SK-N-SH (cell line): ENCODE results near the gene MAPK12. TPM values are rescaled to one million over a fixed set of nuclear protein-coding genes. Genes with fewer than 3 reads are reported as not detected.

ENCODE experiments used
- CTCF ChIA-PET: fragments of 300-600, 350-600 bp; formaldehyde crosslinking; extraction: SDS; loops from one replicate; lab custom pipeline; 2021; lab: Yijun Ruan, JAX
- POLR2A ChIA-PET: fragments of 350-600 bp; sonication (Branson Sonifier 250); formaldehyde crosslinking; extraction: SDS; loops from one replicate; lab custom pipeline; 2020; ENCODE audit warnings: antibody characterized with exemption, inconsistent platforms; lab: Yijun Ruan, JAX
- DNase-seq: peaks from one replicate; pipeline ENCODE4 v3.0.0; 2012
- H2AFZ ChIP-seq: fragments of 200-600 bp; sonication (generic); 2 replicates; pipeline ENCODE4 v1.8.1; 2016; ENCODE audit warnings: antibody characterized with exemption, mild to moderate bottlenecking, low read depth
- H3F3A ChIP-seq: fragments of 200-600 bp; sonication (generic); replicated peaks from 2 replicates; pipeline ENCODE3; 2016; ENCODE audit warnings: antibody characterized with exemption, mild to moderate bottlenecking; ENCODE audit not compliant: insufficient read depth
- H3K27ac ChIP-seq, 2 experiments: fragments of 200-500 bp in 1 of 2; fragments of 200-600 bp in 1 of 2; sonication (Bioruptor generic) in 1 of 2; sonication (generic), shearing (Covaris generic) in 1 of 2; 2 replicates each; pipeline versions ENCODE4 v1.5.1 to v1.6.1; 2014 to 2016; ENCODE audit warnings: low read depth in 2 of 2, inconsistent platforms in 1 of 2, low read length in 1 of 2, mild to moderate bottlenecking in 1 of 2, mixed read lengths in 1 of 2
- H3K27me3 ChIP-seq: fragments of 200-600 bp; sonication (generic), shearing (Covaris generic); 2 replicates; pipeline ENCODE4 v1.6.1; 2016; ENCODE audit warnings: mixed run types; ENCODE audit not compliant: insufficient read depth
- H3K36me3 ChIP-seq, 2 experiments: fragments of 200-500 bp in 1 of 2; fragments of 200-600 bp in 1 of 2; sonication (Bioruptor generic) in 1 of 2; sonication (generic) in 1 of 2; replicated peaks in 1 of 2; 2 replicates each; pipeline versions ENCODE3 to v1.5.1; 2014 to 2016; ENCODE audit warnings: low read length in 1 of 2, mild to moderate bottlenecking in 1 of 2; ENCODE audit not compliant: insufficient read depth in 2 of 2, control insufficient read depth in 1 of 2
- H3K4me1 ChIP-seq, 2 experiments: fragments of 200-500 bp in 1 of 2; fragments of 200-600 bp in 1 of 2; sonication (Bioruptor generic) in 1 of 2; sonication (generic), shearing (Covaris generic) in 1 of 2; 2 replicates each; pipeline versions ENCODE4 v1.5.1 to v1.6.1; 2014 to 2016; ENCODE audit warnings: low read depth in 1 of 2, low read length in 1 of 2, mixed run types in 1 of 2; ENCODE audit not compliant: insufficient read depth in 2 of 2, control insufficient read depth in 1 of 2
- H3K4me2 ChIP-seq: fragments of 200-600 bp; sonication (generic), shearing (Covaris generic); 2 replicates; pipeline ENCODE4 v1.6.1; 2017; ENCODE audit warnings: mixed run types
- H3K4me3 ChIP-seq, 2 experiments: fragments of 200-500 bp in 1 of 2; fragments of 200-600 bp in 1 of 2; sonication (Bioruptor generic) in 1 of 2; sonication (generic), shearing (Covaris generic) in 1 of 2; 2 replicates each; pipeline versions ENCODE4 v1.5.1 to v1.8.1; 2014 to 2016; ENCODE audit warnings: low read depth in 2 of 2, inconsistent platforms in 1 of 2, low read length in 1 of 2, mild to moderate bottlenecking in 1 of 2, mixed read lengths in 1 of 2, moderate library complexity in 1 of 2
- H3K79me2 ChIP-seq: fragments of 200-600 bp; sonication (generic); 2 replicates; pipeline ENCODE4 v1.8.1; 2017; ENCODE audit warnings: mild to moderate bottlenecking; ENCODE audit not compliant: insufficient read depth
- H3K9ac ChIP-seq: fragments of 200-600 bp; sonication (generic); 2 replicates; pipeline ENCODE4 v1.6.1; 2017; ENCODE audit warnings: mixed run types
- H3K9me2 ChIP-seq: fragments of 200-600 bp; sonication (generic); 2 replicates; pipeline ENCODE4 v1.6.1; 2017; ENCODE audit warnings: mixed run types
- H3K9me3 ChIP-seq: fragments of 200-600 bp; sonication (generic); 2 replicates; pipeline ENCODE4 v1.6.1; 2017; ENCODE audit warnings: mixed run types, mild to moderate bottlenecking, moderate library complexity
- H4K20me1 ChIP-seq: fragments of 200-600 bp; sonication (generic); 2 replicates; pipeline ENCODE4 v1.6.1; 2017; ENCODE audit warnings: mild to moderate bottlenecking, mixed run types; ENCODE audit not compliant: insufficient read depth
- CHD2 ChIP-seq: fragments of 150-350 bp; IDR thresholded peaks from 2 replicates; pipeline ENCODE4 v1.6.1; 2018; ENCODE audit warnings: low read length; ENCODE audit not compliant: partially characterized antibody
- ELF1 ChIP-seq: IDR thresholded peaks from 2 replicates; pipeline ENCODE4 v1.4.0; 2012
- EP300 ChIP-seq, 2 experiments: IDR thresholded peaks; 2 replicates each; pipeline versions ENCODE4 v1.4.0 to v1.6.1; 2012; ENCODE audit warnings: borderline replicate concordance in 1 of 2, low read depth in 1 of 2, low read length in 1 of 2
- FOSL2 ChIP-seq: IDR thresholded peaks from 2 replicates; pipeline ENCODE4 v1.4.0; 2012; ENCODE audit warnings: low read depth, mild to moderate bottlenecking, moderate library complexity, borderline replicate concordance
- FOXM1 ChIP-seq: IDR thresholded peaks from 2 replicates; pipeline ENCODE4 v1.4.0; 2012; ENCODE audit warnings: low read depth, mild to moderate bottlenecking
- GABPA ChIP-seq: IDR thresholded peaks from 2 replicates; pipeline ENCODE4 v1.4.0; 2012; ENCODE audit warnings: low read depth, mild to moderate bottlenecking
- GATA2 ChIP-seq: sonication (generic); formaldehyde crosslinking; IDR thresholded peaks from 2 replicates; pipeline ENCODE4 v1.5.0; 2020; ENCODE audit warnings: mild to moderate bottlenecking, missing genetic modification reagents
- JUND ChIP-seq: IDR thresholded peaks from 2 replicates; pipeline ENCODE4 v1.4.0; 2012
- MEF2A ChIP-seq: IDR thresholded peaks from 2 replicates; pipeline ENCODE4 v1.4.0; 2012; ENCODE audit warnings: low read depth, borderline replicate concordance
- MXI1 ChIP-seq: IDR thresholded peaks from 2 replicates; pipeline ENCODE4 v1.6.1; 2012; ENCODE audit warnings: mild to moderate bottlenecking, low read depth, low read length, improper control_type of control experiment
- NFIC ChIP-seq: IDR thresholded peaks from 2 replicates; pipeline ENCODE4 v1.4.0; 2012; ENCODE audit warnings: borderline replicate concordance
- NRF1 ChIP-seq: IDR thresholded peaks from 2 replicates; pipeline ENCODE4 v1.6.1; 2012; ENCODE audit warnings: low read depth, mild to moderate bottlenecking, low read length
- POLR2AphosphoS5 ChIP-seq: IDR thresholded peaks from 2 replicates; pipeline ENCODE4 v1.6.1; 2012; ENCODE audit warnings: low read depth, low read length
- RCOR1 ChIP-seq: fragments of 150-350 bp; IDR thresholded peaks from 2 replicates; pipeline ENCODE4 v1.6.1; 2017; ENCODE audit warnings: antibody characterized with exemption, low read length
- RXRA ChIP-seq: IDR thresholded peaks from 2 replicates; pipeline ENCODE4 v1.4.0; 2012; ENCODE audit warnings: low read depth, mild to moderate bottlenecking, borderline replicate concordance
- SIN3A ChIP-seq: IDR thresholded peaks from 2 replicates; pipeline ENCODE4 v1.6.1; 2012; ENCODE audit warnings: low read depth, mild to moderate bottlenecking, low read length, moderate library complexity, borderline replicate concordance
- TAF1 ChIP-seq: IDR thresholded peaks from 2 replicates; pipeline ENCODE4 v1.6.1; 2012; ENCODE audit warnings: low read depth, mild to moderate bottlenecking, low read length, moderate library complexity, borderline replicate concordance
- TCF12 ChIP-seq: IDR thresholded peaks from 2 replicates; pipeline ENCODE4 v1.4.0; 2012
- TEAD4 ChIP-seq: IDR thresholded peaks from 2 replicates; pipeline ENCODE4 v1.4.0; 2012; ENCODE audit warnings: mild to moderate bottlenecking, borderline replicate concordance; ENCODE audit not compliant: insufficient read depth
- YY1 ChIP-seq: IDR thresholded peaks from 2 replicates; pipeline ENCODE4 v1.4.0; 2012; ENCODE audit warnings: low read depth, mild to moderate bottlenecking
- WGBS: methylation state at CpG from one replicate; pipeline ENCODE4 v1.1.6; 2017; ENCODE audit warnings: low lambda C conversion rate; 5-methylcytosine and 5-hydroxymethylcytosine counted together
- polyA plus RNA-seq, 3 experiments: library from polyadenylated mRNA; depleted of rRNA; stranded (reverse); fragments of >200 nt; gene quantifications; 2 replicates each; pipeline ENCODE4 v1.2.3, GENCODE V29; 2012
- TF ChIP-seq, protein P1 (sequence below): IDR thresholded peaks from 2 replicates; pipeline ENCODE4; 2012
- TF ChIP-seq, protein P2 (sequence below): IDR thresholded peaks from 2 replicates; pipeline ENCODE4 v1.6.1; 2012; ENCODE audit warnings: mild to moderate bottlenecking, low read depth, low read length, moderate library complexity
- TF ChIP-seq, protein P3 (sequence below): IDR thresholded peaks from 2 replicates; pipeline ENCODE4 v1.4.0; 2012; ENCODE audit warnings: low read depth
- TF ChIP-seq, protein P4 (sequence below): fragments of 150-350 bp; IDR thresholded peaks from 2 replicates; pipeline ENCODE4 v1.6.1; 2017; ENCODE audit warnings: antibody characterized with exemption, low read length, low read depth, borderline replicate concordance

MAPK12 gene
- polyA plus RNA-seq, 1 of the 3 experiments (the other 2 are of a cell fraction), result 118 TPM

DNA sequence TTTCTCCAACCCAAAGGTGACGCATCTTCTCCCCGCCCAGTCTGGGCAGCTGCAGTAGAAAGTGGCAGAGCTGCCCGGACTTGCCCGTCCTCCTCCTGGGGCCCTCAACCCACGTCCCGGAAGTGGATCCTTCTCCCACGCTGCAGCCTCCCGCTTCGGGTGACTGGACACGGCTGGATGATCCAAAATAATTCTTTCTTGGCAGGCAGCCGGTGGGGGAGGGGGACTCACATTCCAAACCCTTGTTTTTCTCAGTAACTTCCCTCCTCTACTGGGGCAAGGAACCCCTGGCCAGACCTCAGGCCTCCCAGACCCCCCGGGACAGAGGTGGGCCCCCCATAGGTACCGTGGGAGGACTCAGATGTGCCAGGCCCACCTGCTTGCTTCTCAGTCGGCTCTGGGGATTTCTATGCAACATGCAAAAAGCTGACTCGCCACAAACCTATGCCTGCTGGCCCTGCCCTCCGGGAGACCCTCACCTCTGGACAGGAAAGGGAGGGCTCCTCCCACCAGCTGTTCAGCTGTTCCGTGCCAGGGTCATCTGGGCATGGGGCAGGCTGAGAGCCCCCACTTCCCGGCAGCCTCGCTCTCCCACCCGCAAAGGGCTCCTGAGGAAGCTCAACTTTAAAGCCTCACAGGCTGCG lies 44.6 kb upstream of the MAPK12 start:
- Histone ChIP-seq H3K9me2 (no peaks in the 10 kb centered on the region), H3K9me3 (no peaks in the 10 kb centered on the region), H3K36me3 (peaks cover 3 to 10% of the 10 kb centered on the region in 2 experiments), H3K27me3 (no peaks in the 10 kb centered on the region), H3K9ac (peak overlapping the region; percentile 99), H3K27ac (peak overlapping the region; percentile 95 to 97), H3K79me2 (peaks cover 59% of the 10 kb centered on the region), H3F3A (peaks cover 21% of the 10 kb centered on the region), H3K4me1 (peaks cover 46 to 63% of the 10 kb centered on the region in 2 experiments; a peak in 3 of 4 replicates), H3K4me2 (peak overlapping the region; percentile 100), H2AFZ (no peak overlapping the region), H3K4me3 (peak overlapping the region; percentile 95 to 98), H4K20me1 (peaks cover 33% of the 10 kb centered on the region)
- DNase-seq, result peak; percentile 77
- TF ChIP-seq MXI1 (peak; percentile 69), ELF1 (peak; percentile 86), MEF2A (no peak; the same call in 1 of the 2 replicates), SIN3A (peak; percentile 86), RXRA (0 out of 2 replicates have a peak, but pooled peaks have one; percentile 32), JUND (no peak; the same call in 1 of the 2 replicates), FOSL2 (peak; percentile 64; the same call in 1 of the 2 replicates), GABPA (peak; percentile 70), YY1 (0 out of 2 replicates have a peak, but pooled peaks have one; percentile 38), FOXM1 (no peak), NFIC (peak; percentile 94), TAF1 (peak; percentile 67; the same call in 1 of the 2 replicates), RCOR1 (peak; percentile 25; the same call in 1 of the 2 replicates), TCF12 (peak; percentile 69), GATA2 (CRISPR knock-in tag) (no peak), EP300 (IDR thresholded peaks at IDR 0.05; ENCODE audit: borderline replicate concordance in 1 of 2, low read depth in 1 of 2, low read length in 1 of 2) (peak in 1 of 2 experiments; percentile 65; a peak in 1 of 4 replicates), NRF1 (no peak), POLR2AphosphoS5 (peak; percentile 82), TEAD4 (peak; percentile 68), CHD2 (peak; percentile 50)
- TF ChIP-seq, protein P1, sequence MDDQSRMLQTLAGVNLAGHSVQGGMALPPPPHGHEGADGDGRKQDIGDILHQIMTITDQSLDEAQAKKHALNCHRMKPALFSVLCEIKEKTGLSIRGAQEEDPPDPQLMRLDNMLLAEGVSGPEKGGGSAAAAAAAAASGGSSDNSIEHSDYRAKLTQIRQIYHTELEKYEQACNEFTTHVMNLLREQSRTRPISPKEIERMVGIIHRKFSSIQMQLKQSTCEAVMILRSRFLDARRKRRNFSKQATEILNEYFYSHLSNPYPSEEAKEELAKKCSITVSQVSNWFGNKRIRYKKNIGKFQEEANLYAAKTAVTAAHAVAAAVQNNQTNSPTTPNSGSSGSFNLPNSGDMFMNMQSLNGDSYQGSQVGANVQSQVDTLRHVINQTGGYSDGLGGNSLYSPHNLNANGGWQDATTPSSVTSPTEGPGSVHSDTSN, result peak; percentile 60
- TF ChIP-seq, protein P2, sequence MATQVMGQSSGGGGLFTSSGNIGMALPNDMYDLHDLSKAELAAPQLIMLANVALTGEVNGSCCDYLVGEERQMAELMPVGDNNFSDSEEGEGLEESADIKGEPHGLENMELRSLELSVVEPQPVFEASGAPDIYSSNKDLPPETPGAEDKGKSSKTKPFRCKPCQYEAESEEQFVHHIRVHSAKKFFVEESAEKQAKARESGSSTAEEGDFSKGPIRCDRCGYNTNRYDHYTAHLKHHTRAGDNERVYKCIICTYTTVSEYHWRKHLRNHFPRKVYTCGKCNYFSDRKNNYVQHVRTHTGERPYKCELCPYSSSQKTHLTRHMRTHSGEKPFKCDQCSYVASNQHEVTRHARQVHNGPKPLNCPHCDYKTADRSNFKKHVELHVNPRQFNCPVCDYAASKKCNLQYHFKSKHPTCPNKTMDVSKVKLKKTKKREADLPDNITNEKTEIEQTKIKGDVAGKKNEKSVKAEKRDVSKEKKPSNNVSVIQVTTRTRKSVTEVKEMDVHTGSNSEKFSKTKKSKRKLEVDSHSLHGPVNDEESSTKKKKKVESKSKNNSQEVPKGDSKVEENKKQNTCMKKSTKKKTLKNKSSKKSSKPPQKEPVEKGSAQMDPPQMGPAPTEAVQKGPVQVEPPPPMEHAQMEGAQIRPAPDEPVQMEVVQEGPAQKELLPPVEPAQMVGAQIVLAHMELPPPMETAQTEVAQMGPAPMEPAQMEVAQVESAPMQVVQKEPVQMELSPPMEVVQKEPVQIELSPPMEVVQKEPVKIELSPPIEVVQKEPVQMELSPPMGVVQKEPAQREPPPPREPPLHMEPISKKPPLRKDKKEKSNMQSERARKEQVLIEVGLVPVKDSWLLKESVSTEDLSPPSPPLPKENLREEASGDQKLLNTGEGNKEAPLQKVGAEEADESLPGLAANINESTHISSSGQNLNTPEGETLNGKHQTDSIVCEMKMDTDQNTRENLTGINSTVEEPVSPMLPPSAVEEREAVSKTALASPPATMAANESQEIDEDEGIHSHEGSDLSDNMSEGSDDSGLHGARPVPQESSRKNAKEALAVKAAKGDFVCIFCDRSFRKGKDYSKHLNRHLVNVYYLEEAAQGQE, result peak; percentile 67; the same call in 1 of the 2 replicates
- TF ChIP-seq, protein P3, sequence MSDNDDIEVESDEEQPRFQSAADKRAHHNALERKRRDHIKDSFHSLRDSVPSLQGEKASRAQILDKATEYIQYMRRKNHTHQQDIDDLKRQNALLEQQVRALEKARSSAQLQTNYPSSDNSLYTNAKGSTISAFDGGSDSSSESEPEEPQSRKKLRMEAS, result peak; percentile 93
- TF ChIP-seq, protein P4, sequence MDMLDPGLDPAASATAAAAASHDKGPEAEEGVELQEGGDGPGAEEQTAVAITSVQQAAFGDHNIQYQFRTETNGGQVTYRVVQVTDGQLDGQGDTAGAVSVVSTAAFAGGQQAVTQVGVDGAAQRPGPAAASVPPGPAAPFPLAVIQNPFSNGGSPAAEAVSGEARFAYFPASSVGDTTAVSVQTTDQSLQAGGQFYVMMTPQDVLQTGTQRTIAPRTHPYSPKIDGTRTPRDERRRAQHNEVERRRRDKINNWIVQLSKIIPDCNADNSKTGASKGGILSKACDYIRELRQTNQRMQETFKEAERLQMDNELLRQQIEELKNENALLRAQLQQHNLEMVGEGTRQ, result no peak
- WGBS, result 1% methylated on average over 9 of the region's 21 CpGs
- ChIA-PET POLR2A (interaction anchor here (0.8 kb wide), 1 partner anchor 14 kb away, joined by 3 read pairs; no protein-coding TSS in a partner anchor), CTCF (interaction anchor here (1.0 to 4.1 kb wide), 6 partner anchors 18 to 54 kb away, joined by 3 to 28 read pairs (median 4); no protein-coding TSS in a partner anchor)
